SU-DHL-6 (cell line): ENCODE measurements around the gene NOB1.

Experiments
- EZH2phosphoT487 ChIP-seq: fragments of 200-600 bp; sonication (generic), shearing (Covaris generic); conservative IDR thresholded peaks from 2 replicates; pipeline ENCODE4 v1.6.1; 2018; ENCODE audit warnings: mild to moderate bottlenecking, antibody characterized with exemption, low read length, moderate library complexity, mixed read lengths
- TF ChIP-seq, protein P1 (sequence below): fragments of 200-600 bp; sonication (generic); IDR thresholded peaks from one replicate; pipeline ENCODE4 v1.5.1; 2017; ENCODE audit warnings: antibody characterized with exemption, mild to moderate bottlenecking, low read length, moderate library complexity; ENCODE audit not compliant: insufficient read depth, poor library complexity, severe bottlenecking

GRCh38 chr16:69779724-69780123 is 25.0 kb upstream of the NOB1 start:
- TF ChIP-seq, protein P1, sequence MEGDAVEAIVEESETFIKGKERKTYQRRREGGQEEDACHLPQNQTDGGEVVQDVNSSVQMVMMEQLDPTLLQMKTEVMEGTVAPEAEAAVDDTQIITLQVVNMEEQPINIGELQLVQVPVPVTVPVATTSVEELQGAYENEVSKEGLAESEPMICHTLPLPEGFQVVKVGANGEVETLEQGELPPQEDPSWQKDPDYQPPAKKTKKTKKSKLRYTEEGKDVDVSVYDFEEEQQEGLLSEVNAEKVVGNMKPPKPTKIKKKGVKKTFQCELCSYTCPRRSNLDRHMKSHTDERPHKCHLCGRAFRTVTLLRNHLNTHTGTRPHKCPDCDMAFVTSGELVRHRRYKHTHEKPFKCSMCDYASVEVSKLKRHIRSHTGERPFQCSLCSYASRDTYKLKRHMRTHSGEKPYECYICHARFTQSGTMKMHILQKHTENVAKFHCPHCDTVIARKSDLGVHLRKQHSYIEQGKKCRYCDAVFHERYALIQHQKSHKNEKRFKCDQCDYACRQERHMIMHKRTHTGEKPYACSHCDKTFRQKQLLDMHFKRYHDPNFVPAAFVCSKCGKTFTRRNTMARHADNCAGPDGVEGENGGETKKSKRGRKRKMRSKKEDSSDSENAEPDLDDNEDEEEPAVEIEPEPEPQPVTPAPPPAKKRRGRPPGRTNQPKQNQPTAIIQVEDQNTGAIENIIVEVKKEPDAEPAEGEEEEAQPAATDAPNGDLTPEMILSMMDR: no peak
- TF ChIP-seq EZH2phosphoT487: no peak
